A549 (cell line): ENCODE data around the gene NRXN2. TPM values are rescaled to one million over a fixed set of nuclear protein-coding genes. Genes with fewer than 3 reads are reported as not detected.

Source experiments
- ATAC-seq, 2 experiments: fragments of 200-7000 bp in 1 of 2; fragments of >200 bp in 1 of 2; cut with Nextera tagmentation in 1 of 2; cut with Tn5 transposase in 1 of 2; 3 replicates each; pipeline versions ENCODE4 v1.8.0 to v1.9.1; 2018 to 2020; ENCODE audit warnings: mild to moderate bottlenecking in 1 of 2, moderate library complexity in 1 of 2
- CTCF ChIA-PET: fragments of 300-600 bp; sonication (Branson Sonifier 250); formaldehyde crosslinking; extraction: SDS; loops from one replicate; lab custom pipeline; 2021; ENCODE audit warnings: antibody characterized with exemption, inconsistent platforms; lab: Yijun Ruan, JAX
- POLR2A ChIA-PET: fragments of 350-600 bp; formaldehyde crosslinking; extraction: SDS; loops from one replicate; lab custom pipeline; 2021; ENCODE audit warnings: antibody characterized with exemption, inconsistent platforms; lab: Yijun Ruan, JAX
- DNase-seq, 2 experiments: peaks; one replicate each; pipeline versions ENCODE4 v3.0.0 to v3.0.0-alpha.2; 2011 to 2016; ENCODE audit warnings: low read depth in 1 of 2, low spot score in 1 of 2
- FAIRE-seq: peaks from 2 replicates; lab custom pipeline; 2011; peaks lifted over from hg19 to GRCh38; lab: Jason Lieb, UNC
- H3K27ac ChIP-seq, 2 experiments: fragments of >200 bp; sonication (Bioruptor Twin); formaldehyde crosslinking; 3 replicates each; pipeline ENCODE4 v1.5.1; 2016 to 2017
- H3K4me1 ChIP-seq: fragments of >200 bp; sonication (Bioruptor Twin); formaldehyde crosslinking; 3 replicates; pipeline ENCODE4 v1.6.1; 2016
- H3K4me2 ChIP-seq: fragments of >200 bp; sonication (Bioruptor Twin); formaldehyde crosslinking; 3 replicates; pipeline ENCODE4 v1.6.1; 2016
- H3K4me3 ChIP-seq: fragments of >200 bp; sonication (Bioruptor Twin); formaldehyde crosslinking; 3 replicates; pipeline ENCODE4 v1.5.1; 2016
- H3K9me3 ChIP-seq: fragments of >200 bp; sonication (Bioruptor Twin); formaldehyde crosslinking; 3 replicates; pipeline ENCODE4 v1.6.1; 2016
- CHD4 ChIP-seq: fragments of 200-600 bp; sonication (generic); IDR thresholded peaks from 2 replicates; pipeline ENCODE4 v1.6.1; 2016; ENCODE audit warnings: antibody characterized with exemption, mild to moderate bottlenecking, borderline replicate concordance
- CTCF ChIP-seq: fragments of >200 bp; sonication (Bioruptor Twin); formaldehyde crosslinking; IDR thresholded peaks from 3 replicates; pipeline ENCODE4 v1.5.1; 2016
- EHF ChIP-seq: fragments of 250-450 bp; sonication (Bioruptor Pico); IDR thresholded peaks from 2 replicates; pipeline ENCODE4 v1.5.0; 2020; ENCODE audit warnings: mild to moderate bottlenecking
- EHMT2 ChIP-seq: fragments of 200-600 bp; sonication (generic); IDR thresholded peaks from 2 replicates; pipeline ENCODE4 v1.6.1; 2016; ENCODE audit warnings: antibody characterized with exemption, low read depth, mild to moderate bottlenecking, moderate library complexity
- ELK1 ChIP-seq: fragments of 150-350 bp; IDR thresholded peaks from 2 replicates; pipeline ENCODE4 v1.6.1; 2014; ENCODE audit warnings: low read depth, mild to moderate bottlenecking, low read length
- EP300 ChIP-seq, 2 experiments: fragments of >200 bp; sonication (Bioruptor Twin); formaldehyde crosslinking; IDR thresholded peaks; 2 replicates in 1 of 2; 3 replicates in 1 of 2; pipeline ENCODE4 v1.6.1; 2016 to 2017
- ESRRA ChIP-seq: fragments of 150-350 bp; IDR thresholded peaks from 2 replicates; pipeline ENCODE4 v1.6.1; 2014; ENCODE audit warnings: mild to moderate bottlenecking, low read length, borderline replicate concordance
- GATA3 ChIP-seq: IDR thresholded peaks from 2 replicates; pipeline ENCODE4 v1.6.1; 2012; ENCODE audit warnings: borderline replicate concordance
- HEYL ChIP-seq: fragments of 250-450 bp; sonication (Bioruptor Pico); IDR thresholded peaks from 2 replicates; pipeline ENCODE4 v1.8.0; 2021; ENCODE audit warnings: mild to moderate bottlenecking, moderate library complexity
- JUN ChIP-seq, 2 experiments: fragments of >200 bp; sonication (Bioruptor Twin); formaldehyde crosslinking; IDR thresholded peaks; 2 replicates in 1 of 2; 3 replicates in 1 of 2; pipeline ENCODE4 v1.6.1; 2016 to 2017
- KDM1A ChIP-seq: fragments of 200-600 bp; sonication (generic); IDR thresholded peaks from 2 replicates; pipeline ENCODE4 v1.6.1; 2016; ENCODE audit warnings: low read depth, mild to moderate bottlenecking
- KDM5A ChIP-seq: fragments of 200-600 bp; sonication (generic); IDR thresholded peaks from 2 replicates; pipeline ENCODE4 v1.6.1; 2016; ENCODE audit warnings: antibody characterized with exemption, mild to moderate bottlenecking
- MAZ ChIP-seq: fragments of 150-350 bp; IDR thresholded peaks from 2 replicates; pipeline ENCODE4 v1.6.1; 2014; ENCODE audit warnings: antibody characterized with exemption, low read depth, low read length, borderline replicate concordance
- MYC ChIP-seq: IDR thresholded peaks from 2 replicates; pipeline ENCODE4 v1.6.1; 2012; ENCODE audit warnings: mild to moderate bottlenecking, inconsistent platforms, low read length, improper control_type of control experiment, borderline replicate concordance
- NR3C1 ChIP-seq: fragments of >200 bp; sonication (Bioruptor Twin); formaldehyde crosslinking; IDR thresholded peaks from 3 replicates; pipeline ENCODE4 v1.6.1; 2017
- PBX3 ChIP-seq: IDR thresholded peaks from 2 replicates; pipeline ENCODE4 v1.6.1; 2012
- RAD21 ChIP-seq, 2 experiments: fragments of >200 bp in 1 of 2; sonication (Bioruptor Twin) in 1 of 2; formaldehyde crosslinking in 1 of 2; IDR thresholded peaks in 1 of 2; conservative IDR thresholded peaks in 1 of 2; 2 replicates in 1 of 2; 3 replicates in 1 of 2; pipeline ENCODE4 v1.6.1; 2012 to 2018; ENCODE audit warnings: inconsistent platforms in 1 of 2
- RCOR1 ChIP-seq: fragments of 150-350 bp; IDR thresholded peaks from 2 replicates; pipeline ENCODE4 v1.6.1; 2014; ENCODE audit warnings: antibody characterized with exemption, low read length, low read depth
- REST ChIP-seq: fragments of 200-600 bp; sonication (generic); IDR thresholded peaks from 2 replicates; pipeline ENCODE4 v1.6.1; 2016; ENCODE audit warnings: antibody characterized with exemption, mild to moderate bottlenecking, moderate library complexity
- RFX5 ChIP-seq: fragments of 450-650 bp; IDR thresholded peaks from 2 replicates; pipeline ENCODE4 v1.7.1; 2014; ENCODE audit warnings: antibody characterized with exemption, mild to moderate bottlenecking, moderate library complexity
- RNF2 ChIP-seq: fragments of 200-600 bp; sonication (generic); IDR thresholded peaks from 2 replicates; pipeline ENCODE4 v1.6.1; 2016; ENCODE audit warnings: low read depth, mild to moderate bottlenecking, antibody characterized with exemption, moderate library complexity, borderline replicate concordance
- SMC3 ChIP-seq: fragments of >200 bp; sonication (Bioruptor Twin); formaldehyde crosslinking; IDR thresholded peaks from 3 replicates; pipeline ENCODE4 v1.6.1; 2018; ENCODE audit warnings: inconsistent platforms
- ZFP36 ChIP-seq: fragments of 450-650 bp; IDR thresholded peaks from 2 replicates; pipeline ENCODE4 v1.6.1; 2014; ENCODE audit warnings: borderline replicate concordance; ENCODE audit not compliant: partially characterized antibody
- ZNF302 ChIP-seq: fragments of 250-450 bp; sonication (Bioruptor Pico); IDR thresholded peaks from 2 replicates; pipeline ENCODE4 v1.9.0; 2021; ENCODE audit warnings: inconsistent platforms, mild to moderate bottlenecking, moderate library complexity
- WGBS: methylation state at CpG from one replicate; pipeline ENCODE4 v1.1.6; 2017; ENCODE audit errors: missing lambda C conversion rate; 5-methylcytosine and 5-hydroxymethylcytosine counted together
- polyA plus RNA-seq, 4 experiments: library from polyadenylated mRNA; depleted of rRNA in 3 of 4; stranded (reverse); fragments of >200 nt; fragmentation: RNase III in 1 of 4; extraction: RNeasy Plus Mini Kit Qiagen cat#74134 plus additional on column Dnase treatment in 1 of 4; gene quantifications; 2 replicates in 3 of 4; 3 replicates in 1 of 4; pipeline ENCODE4 v1.2.3, GENCODE V29; 2011 to 2017

NRXN2 gene
- polyA plus RNA-seq, 2 of the 4 experiments (the other 2 are of a cell fraction), result 0.04 TPM; not detected in 1

GRCh38 chr11:64592656-64593055 lies 130.3 kb downstream of the NRXN2 start:
- H3K9me3 ChIP-seq, result peaks cover 13% of the 10 kb centered on the region
- ChIA-PET CTCF (interaction anchor here (1.6 to 2.6 kb wide), 2 partner anchors 96 to 143 kb away, joined by 4 to 8 read pairs; no protein-coding TSS in a partner anchor), POLR2A (no interaction called here)

GRCh38 chr11:64592234-64592615 lies 130.8 kb downstream of the NRXN2 start:
- Histone ChIP-seq H3K9me3 (peaks cover 13% of the 10 kb centered on the region), H3K4me1 (no peaks in the 10 kb centered on the region), H3K4me3 (no peak overlapping the region), H3K4me2 (no peak overlapping the region), H3K27ac (no peak overlapping the region)
- no peak for FAIRE-seq
- no peak for DNase-seq
- TF ChIP-seq HEYL (CRISPR knock-in tag) (no peak), NR3C1 (no peak), RAD21 (conservative IDR thresholded peaks at IDR 0.05 in 1 of 2, IDR thresholded peaks at IDR 0.05 in 1 of 2) (no peak), CHD4 (no peak), KDM1A (no peak), MAZ (no peak), JUN (IDR thresholded peaks at IDR 0.05) (no peak), SMC3 (no peak), CTCF (no peak), KDM5A (no peak), ZNF302 (no peak), RNF2 (no peak)
- 48% methylated on average over 3 of the region's 3 CpGs for WGBS
- ChIA-PET POLR2A (no interaction called here), CTCF (interaction anchor here (1.6 to 2.6 kb wide), 2 partner anchors 96 to 143 kb away, joined by 4 to 8 read pairs; no protein-coding TSS in a partner anchor)
- no peak for ATAC-seq

More at GRCh38 chr11:64592656-64593055, 130.3 kb downstream of the NRXN2 start:
- H3K4me1 ChIP-seq, result no peaks in the 10 kb centered on the region
- H3K4me3 ChIP-seq, result no peak overlapping the region
- FAIRE-seq, result no peak
- TF ChIP-seq REST (no peak), EHMT2 (no peak), EHF (CRISPR knock-in tag) (no peak), ZFP36 (no peak), ESRRA (no peak), CHD4 (no peak), GATA3 (no peak), EP300 (IDR thresholded peaks at IDR 0.05) (no peak), MYC (no peak), RCOR1 (no peak), PBX3 (no peak), NR3C1 (no peak), ZNF302 (no peak), KDM5A (no peak), ELK1 (no peak), RFX5 (no peak)
- H3K27ac ChIP-seq, result no peak overlapping the region
- H3K4me2 ChIP-seq, result no peak overlapping the region
- DNase-seq, result no peak
- WGBS, result 46% methylated on average over 8 of the region's 9 CpGs
- no peak for ATAC-seq
